HG03571 (cell line): ENCODE measurements around the gene MED13L.

ENCODE experiments used
- ATAC-seq: cut with Tn5 transposase; IDR thresholded peaks from one replicate; pipeline ENCODE4 v1.9.1; 2021; ENCODE audit not compliant: unreplicated experiment

MED13L gene

GRCh38 chr12:116277467-116278278 is at the start of gene MED13L:
TSS of gene MED13L (minus strand) at chr12:116277693. CDS start at chr12:116277131, 562 bp downstream.
- peak; percentile 87 for ATAC-seq

- peak; percentile 84 for ATAC-seq
Observed at GRCh38 chr12:116325336-116325664, 47.8 kb upstream of the MED13L start.

- ATAC-seq = no peak
Observed at GRCh38 chr12:116324654-116325335, 47.3 kb upstream of the MED13L start.

GRCh38 chr12:116323406-116324386 is 46.2 kb upstream of the MED13L start:
- ATAC-seq = no peak

- no peak for ATAC-seq
Observed at GRCh38 chr12:116321913-116322312, 44.4 kb upstream of the MED13L start.

- ATAC-seq = no peak
Observed at GRCh38 chr12:116320791-116321217, 43.3 kb upstream of the MED13L start.

- no peak for ATAC-seq
Observed at GRCh38 chr12:116319898-116320621, 42.6 kb upstream of the MED13L start.

GRCh38 chr12:116319233-116319897 is 41.9 kb upstream of the MED13L start:
- no peak for ATAC-seq

GRCh38 chr12:116318576-116319232 is 41.2 kb upstream of the MED13L start:
- ATAC-seq = no peak

- no peak for ATAC-seq
Observed at GRCh38 chr12:116317986-116318575, 40.6 kb upstream of the MED13L start.

GRCh38 chr12:116317139-116317538 is 39.6 kb upstream of the MED13L start:
- ATAC-seq = no peak

- no peak for ATAC-seq
Observed at GRCh38 chr12:116314477-116314876, 37.0 kb upstream of the MED13L start.

- no peak for ATAC-seq
Observed at GRCh38 chr12:116313194-116313927, 35.9 kb upstream of the MED13L start.

- no peak for ATAC-seq
Observed at GRCh38 chr12:116310082-116310481, 32.6 kb upstream of the MED13L start.

GRCh38 chr12:116309343-116309742 is 31.9 kb upstream of the MED13L start:
- no peak for ATAC-seq

- ATAC-seq = no peak
Observed at GRCh38 chr12:116308647-116309046, 31.2 kb upstream of the MED13L start.

- ATAC-seq = no peak
Observed at GRCh38 chr12:116306968-116307367, 29.5 kb upstream of the MED13L start.

GRCh38 chr12:116306506-116306905 is 29.0 kb upstream of the MED13L start:
- ATAC-seq = no peak
